Fibroblast of lung (primary cell): ENCODE results near the gene STK10.

Source experiments
- CTCF ChIP-seq, 2 donors: IDR thresholded peaks in 1 of 2; conservative IDR thresholded peaks in 1 of 2; 1 replicate in 1 of 2; 2 replicates in 1 of 2; pipeline ENCODE4 v1.5.1; 2011 to 2012; ENCODE audit warnings: low read length in 2 of 2, control low read depth in 1 of 2, inconsistent platforms in 1 of 2, low read depth in 1 of 2, mild to moderate bottlenecking in 1 of 2
- EZH2 ChIP-seq: IDR thresholded peaks from 2 replicates; pipeline ENCODE4 v1.5.1; 2012; ENCODE audit warnings: low read length, control low read depth, mild to moderate bottlenecking; ENCODE audit errors: missing control alignments

- TF ChIP-seq CTCF (conservative IDR thresholded peaks at IDR 0.05 in 1 of 2, IDR thresholded peaks at IDR 0.05 in 1 of 2; ENCODE audit: low read depth in 1 of 2, low read length in 2 of 2), result no peak
- TF ChIP-seq EZH2, result no peak
Observed at GRCh38 chr5:172004824-172005237, 183.2 kb downstream of the STK10 start.
